ENCODE data around the gene FOCAD. TPM values are rescaled to one million over a fixed set of nuclear protein-coding genes. Genes with fewer than 3 reads are reported as not detected.

Gene FOCAD
- total RNA-seq (2013; cell fraction: nucleolus; rRNA removed) = 610 and 686 TPM in 2 replicates
- total RNA-seq (2014; rRNA removed) (44.7 and 49.6 TPM in 2 replicates), total RNA-seq (2014; rRNA removed; fragmentation: Illumina TruSeq; extraction: Trizol) (42.5 and 43.9 TPM in 2 replicates), total RNA-seq (2021) (43.8 and 46.8 TPM in 2 replicates), polyA plus RNA-seq (2011; rRNA removed) (93.0 and 98.3 TPM in 2 replicates), polyA plus RNA-seq (2014; fragmentation: Illumina TruSeq; extraction: Trizol) (30.0 and 34.0 TPM in 2 replicates), polyA plus RNA-seq (2014; fragmentation: Nextera tagmentation; extraction: Ambion mirVana) (10 to 100 TPM; 13.7 to 17.5 TPM), polyA plus RNA-seq (2014; rRNA removed) (26.5 and 30.8 TPM in 2 replicates), polyA plus RNA-seq (2016; fragmentation: Nextera tagmentation; extraction: Ambion mirVana) (10 to 100 TPM; 41.0 to 45.9 TPM), polyA minus RNA-seq (2011; rRNA and poly(A)+ RNA removed) (290 and 353 TPM in 2 replicates), Bru-seq, nascent RNA (percentile 89 among the genes with signal in this experiment), BruChase-seq, experiment 1, labeled RNA remaining after a 6-hour chase (percentile 87 among the genes with signal in this experiment), BruChase-seq, experiment 2, labeled RNA remaining after a 2-hour chase (percentile 84 among the genes with signal in this experiment)
- 16.3 TPM for polyA plus RNA-seq (2011; ENCODE audit: low read depth)
- 63.5 and 91.7 TPM in 2 replicates for polyA plus RNA-seq (2011; cell fraction: cytosol; rRNA removed)
- polyA plus RNA-seq (2011; cell fraction: nucleus; rRNA removed) = 90.4 and 116 TPM in 2 replicates
- polyA plus RNA-seq (2012) = 14.9 and 18.9 TPM in 2 replicates
- polyA minus RNA-seq (2011; cell fraction: cytosol; rRNA and poly(A)+ RNA removed) = 57.9 and 62.0 TPM in 2 replicates
- polyA minus RNA-seq (2011; cell fraction: nucleus; rRNA and poly(A)+ RNA removed) = 267 and 318 TPM in 2 replicates
- long read RNA-seq, experiment 1, full-length matches to known transcripts = 1 of 31 reads
- long read RNA-seq, experiment 1, partial matches to known transcripts = 5 of 31 reads
- long read RNA-seq, experiment 1, other reads (novel, unspliced or antisense) = 25 of 31 reads
- long read RNA-seq, experiment 2, partial matches to known transcripts = 73 of 113 reads
- long read RNA-seq, experiment 2, other reads (novel, unspliced or antisense) = 40 of 113 reads

- ChIA-PET POLR2A (interaction anchor here (0.7 to 3.1 kb wide), 22 partner anchors 9 to 80 kb away, joined by 3 to 37 read pairs (median 4); partner anchors contain the start of gene MLLT3), SMC1A (ENCODE audit: uncharacterized antibody, unreplicated experiment) (interaction anchor here (0.7 to 4.6 kb wide), 30 partner anchors 9 to 257 kb away, joined by 3 to 50 read pairs (median 4); partner anchors contain the start of gene MLLT3), RAD21 (ENCODE audit: unreplicated experiment) (interaction anchor here (0.6 to 4.0 kb wide), 23 partner anchors 10 to 756 kb away, joined by 3 to 76 read pairs (median 4); partner anchors contain the start of gene MLLT3), CTCF (interaction anchor here (0.6 to 1.9 kb wide), 12 partner anchors 10 to 261 kb away, joined by 3 to 10 read pairs (median 5); partner anchors contain the start of gene MLLT3)
- Histone ChIP-seq H3K79me2 (ENCODE audit: control insufficient read depth, insufficient read depth, low read length) (peaks cover 47% of the 10 kb centered on the region), H3K4me1 (ENCODE audit: control insufficient read depth, insufficient read depth, low read length) (peaks cover 5% of the 10 kb centered on the region; the same call in 1 of the 2 replicates), H2AFZ (ENCODE audit: control insufficient read depth, low read depth, low read length) (peak within 1 kb of the TSS; percentile 73), H3K9me3 (replicated peaks; ENCODE audit: control insufficient read depth, insufficient read depth, low read length) (no peaks in the 10 kb centered on the region), H3K4me3 (peak within 1 kb of the TSS; percentile 78), H3K27me3 (replicated peaks in 1 of 2; ENCODE audit: control insufficient read depth in 2 of 2, insufficient read depth in 2 of 2, low read length in 1 of 2) (no peaks in the 10 kb centered on the region), H3K9ac (ENCODE audit: control insufficient read depth, insufficient read depth, low read length) (peak within 1 kb of the TSS; percentile 84), H3K4me2 (ENCODE audit: control insufficient read depth, insufficient read depth) (peak within 1 kb of the TSS; percentile 92), H3K36me3 (ENCODE audit: control insufficient read depth in 2 of 2, insufficient read depth in 2 of 2, low read length in 1 of 2) (no peaks in the 10 kb centered on the region; a peak in 1 of 4 replicates), H3K27ac (ENCODE audit: control insufficient read depth, insufficient read depth) (peak within 1 kb of the TSS; percentile 79), H4K20me1 (ENCODE audit: control insufficient read depth, insufficient read depth) (no peaks in the 10 kb centered on the region)
- 1% methylated on average over 62 of the region's 78 CpGs for WGBS (ENCODE audit: insufficient coverage, insufficient replicate concordance, low lambda C conversion rate, missing lambda C conversion rate)
- BruUV-seq (replicated peaks) = no TSS peak
- DNase-seq (ENCODE audit: low read depth, low spot score) (peak; percentile 72), FAIRE-seq (peak; percentile 27), ATAC-seq (peak; percentile 99)
- intact Hi-C loops (cut with micrococcal nuclease; ENCODE audit: unreplicated experiment) (loop anchor here (1.0 to 2.0 kb wide), 3 partner anchors 17 to 60 kb away; no protein-coding TSS in a partner anchor), in situ Hi-C loops (cut with MboI) (no loop called here)
- TF ChIP-seq CHD1 (IDR thresholded peaks at IDR 0.05; ENCODE audit: low read depth, low read length) (no peak), IRF3 (IDR thresholded peaks at IDR 0.05) (no peak; the same call in 1 of the 2 replicates), NR2C2 (IDR thresholded peaks at IDR 0.05; ENCODE audit: borderline replicate concordance, control insufficient read depth, insufficient read length, low read depth) (no peak), ZBED1 (IDR thresholded peaks at IDR 0.05; ENCODE audit: borderline replicate concordance) (no peak), LARP7 (IDR thresholded peaks at IDR 0.05) (peak; percentile 96), HDAC6 (IDR thresholded peaks at IDR 0.05; ENCODE audit: unreplicated experiment) (no peak), KDM1A (IDR thresholded peaks at IDR 0.05; ENCODE audit: borderline replicate concordance) (no peak), PBX3 (IDR thresholded peaks at IDR 0.05; ENCODE audit: insufficient replicate concordance, low read depth, low read length) (no peak), POLR2AphosphoS2 (IDR thresholded peaks at IDR 0.05; ENCODE audit: low read depth, low read length) (peak; percentile 94), ZZZ3 (IDR thresholded peaks at IDR 0.05; ENCODE audit: control insufficient read depth, insufficient read length, low read depth) (no peak), ZNF217 (IDR thresholded peaks at IDR 0.05) (no peak), CREB1 (IDR thresholded peaks at IDR 0.05; ENCODE audit: low read depth) (peak; percentile 37; the same call in 1 of the 2 replicates), RUNX3 (IDR thresholded peaks at IDR 0.05; ENCODE audit: low read length) (peak; percentile 84), TARDBP (IDR thresholded peaks at IDR 0.05; ENCODE audit: borderline replicate concordance) (peak; percentile 36; the same call in 1 of the 2 replicates), SMARCA5 (IDR thresholded peaks at IDR 0.05) (peak; percentile 60; the same call in 1 of the 2 replicates), MTA3 (IDR thresholded peaks at IDR 0.05; ENCODE audit: borderline replicate concordance, low read length) (no peak), ZNF622 (IDR thresholded peaks at IDR 0.05) (no peak)
Observed at GRCh38 chr9:20684035-20684874, at the start of gene FOCAD. Gene FOCAD, plus strand, starts transcription at chr9:20684259. Its CDS starts 31,095 bp downstream, at chr9:20715354.
